ENCODE results near the gene ANKRD65.
A peak's percentile ranks its signal among the peaks of the same experiment; 100 is the strongest.

ANKRD65 gene

DNA sequence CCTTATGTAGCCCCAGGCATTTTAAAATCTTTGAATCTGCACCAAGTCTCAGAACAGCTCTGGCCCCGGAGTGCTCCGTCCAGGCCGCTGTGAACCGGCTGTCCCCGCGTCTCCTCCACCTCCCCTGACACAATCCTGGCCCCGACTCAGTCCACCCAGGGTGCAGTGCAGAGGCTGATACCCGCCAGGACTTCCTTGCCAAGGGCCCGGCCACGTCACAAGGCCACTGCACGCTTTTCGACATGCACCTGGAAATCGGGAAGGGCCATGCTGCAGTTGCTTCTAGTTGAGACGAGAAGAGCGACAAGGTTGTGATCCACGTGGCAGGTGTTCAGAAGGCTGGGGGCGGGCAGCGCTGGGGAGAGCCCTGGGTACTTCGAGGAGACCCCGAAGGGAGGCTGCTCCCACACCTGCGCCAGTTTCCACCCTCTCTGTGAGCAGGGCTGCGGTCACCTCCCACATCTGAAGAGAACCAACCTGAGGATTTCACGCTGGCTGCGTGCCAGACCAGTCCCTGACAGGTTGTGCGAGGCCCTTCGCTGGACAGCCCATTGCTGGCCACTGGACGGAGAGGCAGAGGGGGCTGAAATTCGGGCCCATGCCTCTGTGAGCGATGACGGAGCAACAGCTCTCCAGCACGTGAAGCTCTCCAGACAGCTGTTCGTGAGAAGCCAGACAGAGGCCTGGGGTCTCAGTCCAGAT lies 21.1 kb upstream of the ANKRD65 start:
- no peak for DNase-seq (ENCODE audit: low read depth in 2 of 2, low spot score in 1 of 2)

DNA sequence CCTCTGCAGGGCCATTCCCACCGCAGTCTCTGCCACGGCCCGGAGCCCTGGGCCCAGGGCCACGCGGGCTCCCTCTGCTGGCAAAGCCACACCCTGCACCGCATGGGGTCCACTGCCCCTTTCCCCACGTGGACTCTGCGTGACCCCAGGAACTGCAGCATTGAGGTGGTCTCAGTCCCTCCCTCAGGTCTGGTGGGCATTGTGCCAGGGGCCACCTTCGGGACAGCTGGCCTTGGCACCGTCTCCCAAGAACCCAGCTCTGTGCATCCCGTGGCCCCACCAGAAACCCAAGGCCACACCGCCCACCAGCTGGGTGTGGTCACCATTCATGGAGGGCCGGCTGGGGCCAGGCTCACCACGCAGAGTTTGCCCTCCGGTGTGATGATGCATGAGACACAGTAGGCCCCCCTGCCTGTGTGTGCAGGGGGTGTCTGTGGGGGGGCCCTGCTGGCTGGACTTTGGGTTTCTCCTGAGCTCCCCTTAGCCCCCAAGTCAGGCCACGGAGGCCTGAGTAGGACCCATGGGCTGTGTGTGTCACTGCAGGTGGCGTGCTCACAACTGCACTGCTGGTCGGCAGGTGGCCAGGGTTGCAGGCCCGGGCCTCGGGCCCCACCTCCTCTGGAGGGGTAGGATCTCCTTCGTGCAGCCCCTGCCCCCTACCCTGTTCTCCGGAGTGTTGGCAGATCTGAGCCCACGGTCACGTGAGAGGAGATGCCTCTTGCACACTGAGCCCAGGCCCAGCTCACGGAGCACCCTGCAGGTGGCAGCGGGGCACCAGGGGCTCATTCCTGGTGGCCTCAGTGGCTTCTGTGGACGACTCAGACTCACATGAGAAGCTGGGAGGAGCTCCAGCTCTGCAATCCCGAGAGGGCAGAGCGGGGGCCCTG lies 20.2 kb upstream of the ANKRD65 start:
- peak; percentile 26 to 32 for DNase-seq (ENCODE audit: low read depth in 2 of 2, low spot score in 1 of 2)

DNA sequence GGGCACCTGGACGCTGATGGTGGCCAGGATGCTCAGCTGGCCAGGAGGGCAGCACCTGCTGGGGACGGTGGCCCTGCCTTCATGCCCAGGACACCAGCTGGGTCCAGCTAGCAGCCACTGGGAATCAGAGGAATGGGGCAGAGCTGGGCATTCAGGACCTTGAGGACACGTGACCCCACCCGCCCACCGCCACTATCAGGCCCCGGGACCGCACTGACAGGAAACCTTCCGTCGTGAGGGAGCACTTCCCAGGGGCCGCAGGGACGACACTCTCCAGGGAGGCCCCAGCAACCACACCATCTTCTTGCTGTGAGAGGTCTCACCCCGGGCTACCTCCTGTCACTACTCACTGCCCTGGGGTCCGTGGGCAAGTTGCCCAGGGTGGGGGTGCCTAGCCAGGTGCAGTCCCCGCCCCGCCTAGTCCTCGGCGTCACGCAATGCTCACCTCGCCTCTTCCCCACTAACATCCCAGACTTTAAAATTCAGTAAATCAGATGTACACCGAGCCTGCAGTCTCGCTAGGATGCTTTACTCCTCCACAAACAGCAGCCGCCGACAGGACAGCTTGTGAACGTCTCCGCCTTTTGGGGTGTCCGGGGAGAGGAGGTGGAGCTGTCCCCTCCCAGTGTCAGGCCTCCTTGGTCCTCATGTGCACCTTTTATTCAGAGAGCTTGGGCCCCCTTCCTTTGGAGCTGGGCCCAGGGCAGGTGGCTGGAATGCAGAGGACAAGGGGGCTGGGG lies 19.4 kb upstream of the ANKRD65 start:
- no peak for DNase-seq (ENCODE audit: low read depth in 2 of 2, low spot score in 1 of 2)

DNA sequence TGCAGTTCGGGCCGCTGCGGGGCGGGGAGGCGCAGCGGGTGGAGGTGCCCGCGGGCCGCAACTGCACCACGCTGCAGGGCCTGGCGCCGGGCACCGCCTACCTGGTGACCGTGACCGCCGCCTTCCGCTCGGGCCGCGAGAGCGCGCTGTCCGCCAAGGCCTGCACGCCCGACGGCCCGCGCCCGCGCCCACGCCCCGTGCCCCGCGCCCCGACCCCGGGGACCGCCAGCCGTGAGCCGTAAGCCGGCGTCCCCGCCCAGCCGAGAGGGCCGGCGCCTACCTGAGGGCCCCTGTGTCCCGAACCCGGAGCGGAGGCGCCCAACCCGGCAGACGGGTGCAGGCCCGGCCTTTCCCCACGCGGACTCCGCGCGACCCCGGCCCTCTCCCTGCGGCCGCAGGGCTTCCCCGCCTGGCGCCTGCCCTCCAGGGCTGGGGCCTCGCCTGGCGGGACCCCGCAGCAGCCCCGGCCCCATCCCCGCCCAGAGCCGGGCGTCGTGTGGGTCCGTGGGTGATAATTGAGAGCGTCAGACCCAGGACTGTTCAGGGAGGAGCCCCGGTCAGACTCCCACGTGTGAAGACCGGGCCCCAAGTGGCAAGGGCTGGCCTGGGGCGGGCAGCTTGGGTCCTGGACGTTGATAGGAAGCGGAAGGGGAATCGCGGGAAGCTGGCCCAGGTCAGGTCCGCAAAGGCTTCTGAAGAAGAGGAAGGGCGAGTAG lies 18.6 kb upstream of the ANKRD65 start:
- no peak for DNase-seq (ENCODE audit: low read depth in 2 of 2, low spot score in 1 of 2)

DNA sequence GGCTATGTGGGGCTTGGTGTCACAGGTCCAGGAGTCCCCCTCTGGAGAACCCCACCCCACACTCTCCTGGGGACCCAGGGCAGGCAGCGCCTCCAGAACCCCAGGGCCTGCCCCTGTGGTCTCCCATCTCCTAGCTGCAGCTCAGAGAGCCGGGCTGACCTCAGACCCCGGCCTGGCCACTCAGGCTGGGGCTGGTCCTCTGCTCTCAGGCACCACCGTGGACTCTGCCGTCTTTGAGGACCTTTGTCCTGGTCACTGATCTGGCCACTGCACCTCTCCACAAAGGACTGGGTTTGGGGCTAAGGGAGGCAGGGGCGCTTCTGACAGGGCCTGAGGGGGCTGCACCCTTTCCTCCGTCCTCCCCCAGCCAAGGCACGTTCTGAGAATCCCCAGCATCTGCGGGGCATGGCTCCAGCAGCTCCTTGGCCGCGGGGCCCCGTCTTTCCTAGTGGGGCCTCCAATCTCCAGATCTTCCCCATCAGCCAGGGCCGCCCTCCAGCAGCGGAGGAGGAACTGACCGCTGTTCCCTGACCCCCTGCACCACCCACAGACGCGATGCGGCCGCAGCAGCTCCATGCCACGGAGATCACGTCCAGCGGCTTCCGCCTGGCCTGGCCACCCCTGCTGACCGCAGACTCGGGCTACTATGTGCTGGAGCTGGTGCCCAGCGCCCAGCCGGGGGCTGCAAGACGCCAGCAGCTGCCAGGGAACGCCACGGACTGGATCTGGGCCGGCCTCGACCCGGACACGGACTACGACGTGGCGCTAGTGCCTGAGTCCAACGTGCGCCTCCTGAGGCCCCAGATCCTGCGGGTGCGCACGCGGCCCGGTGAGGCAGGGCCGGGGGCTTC lies 17.7 kb upstream of the ANKRD65 start:
- DNase-seq (ENCODE audit: low read depth in 2 of 2, low spot score in 1 of 2) = no peak

DNA sequence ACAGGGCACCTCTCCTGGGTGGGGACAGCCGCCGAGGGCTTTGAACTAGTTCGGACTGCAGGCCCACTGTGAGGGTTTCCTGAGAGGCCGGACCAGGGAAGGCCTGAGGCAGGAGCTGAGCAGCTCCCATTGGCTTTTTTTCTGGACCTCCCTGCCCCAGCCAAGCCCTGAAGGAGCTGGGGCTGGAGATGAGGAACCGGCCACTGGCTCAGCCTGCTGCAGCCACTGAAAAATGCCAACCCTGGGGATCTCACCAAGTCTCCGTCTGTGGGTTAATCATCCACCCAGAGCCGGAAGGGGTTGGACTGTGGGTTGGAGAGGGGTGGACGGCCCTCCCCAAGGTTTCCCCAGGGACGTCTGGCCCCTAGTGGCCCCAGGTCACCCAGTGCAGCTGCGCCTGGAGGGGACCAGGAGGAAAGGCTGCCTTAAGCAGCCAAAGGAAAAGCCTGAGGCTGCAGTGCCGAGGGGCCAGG lies 16.9 kb upstream of the ANKRD65 start:
- DNase-seq (ENCODE audit: low read depth in 2 of 2, low spot score in 1 of 2) = no peak

DNA sequence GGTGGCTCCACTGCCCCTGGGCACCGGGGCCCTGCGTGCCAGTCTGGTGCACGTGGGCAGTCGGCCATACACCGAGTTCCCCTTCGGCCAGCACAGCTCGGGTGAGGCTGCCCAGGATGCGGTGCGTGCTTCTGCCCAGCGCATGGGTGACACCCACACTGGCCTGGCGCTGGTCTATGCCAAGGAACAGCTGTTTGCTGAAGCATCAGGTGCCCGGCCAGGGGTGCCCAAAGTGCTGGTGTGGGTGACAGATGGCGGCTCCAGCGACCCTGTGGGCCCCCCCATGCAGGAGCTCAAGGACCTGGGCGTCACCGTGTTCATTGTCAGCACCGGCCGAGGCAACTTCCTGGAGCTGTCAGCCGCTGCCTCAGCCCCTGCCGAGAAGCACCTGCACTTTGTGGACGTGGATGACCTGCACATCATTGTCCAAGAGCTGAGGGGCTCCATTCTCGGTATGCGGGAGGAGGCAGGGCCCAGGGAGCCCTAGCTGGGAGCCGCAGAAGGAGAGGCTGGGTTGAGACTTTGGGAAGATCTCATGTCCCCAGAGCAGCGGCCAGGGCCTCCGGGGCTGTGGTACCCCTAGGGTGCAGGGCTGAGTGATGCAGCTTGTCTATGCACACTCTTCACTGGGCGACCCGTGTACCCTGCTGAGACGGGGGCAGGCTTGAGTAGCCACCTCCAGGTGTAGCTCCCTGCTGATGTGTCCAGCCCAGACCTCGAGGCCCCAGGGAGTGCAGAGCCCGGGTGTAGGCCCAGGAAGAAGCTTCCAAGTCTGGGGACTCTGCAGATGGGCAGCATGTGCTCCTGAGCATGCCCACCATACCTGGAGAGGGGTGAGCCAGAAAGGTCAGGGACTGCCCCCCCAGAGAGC lies 16.2 kb upstream of the ANKRD65 start:
- no peak for DNase-seq (ENCODE audit: low read depth in 2 of 2, low spot score in 1 of 2)

DNA sequence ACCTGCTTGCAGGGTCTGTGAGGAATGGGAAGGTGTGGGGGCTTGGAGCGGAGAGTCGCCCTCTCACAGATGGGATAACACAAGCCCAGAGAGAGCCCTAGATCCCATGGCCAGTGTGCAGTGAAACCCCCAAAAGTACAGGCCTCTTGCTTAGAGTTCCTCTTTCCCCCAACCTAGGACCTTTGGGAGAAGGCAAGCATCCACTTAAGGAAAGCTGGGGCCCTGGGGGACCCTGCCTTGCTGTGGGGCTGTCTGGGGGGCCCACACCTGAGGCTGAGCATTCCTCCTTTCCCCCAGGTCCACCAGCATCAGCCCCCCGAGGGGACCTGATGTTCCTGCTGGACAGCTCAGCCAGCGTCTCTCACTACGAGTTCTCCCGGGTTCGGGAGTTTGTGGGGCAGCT lies 15.6 kb upstream of the ANKRD65 start:
- DNase-seq (ENCODE audit: low read depth in 2 of 2, low spot score in 1 of 2) = no peak

DNA sequence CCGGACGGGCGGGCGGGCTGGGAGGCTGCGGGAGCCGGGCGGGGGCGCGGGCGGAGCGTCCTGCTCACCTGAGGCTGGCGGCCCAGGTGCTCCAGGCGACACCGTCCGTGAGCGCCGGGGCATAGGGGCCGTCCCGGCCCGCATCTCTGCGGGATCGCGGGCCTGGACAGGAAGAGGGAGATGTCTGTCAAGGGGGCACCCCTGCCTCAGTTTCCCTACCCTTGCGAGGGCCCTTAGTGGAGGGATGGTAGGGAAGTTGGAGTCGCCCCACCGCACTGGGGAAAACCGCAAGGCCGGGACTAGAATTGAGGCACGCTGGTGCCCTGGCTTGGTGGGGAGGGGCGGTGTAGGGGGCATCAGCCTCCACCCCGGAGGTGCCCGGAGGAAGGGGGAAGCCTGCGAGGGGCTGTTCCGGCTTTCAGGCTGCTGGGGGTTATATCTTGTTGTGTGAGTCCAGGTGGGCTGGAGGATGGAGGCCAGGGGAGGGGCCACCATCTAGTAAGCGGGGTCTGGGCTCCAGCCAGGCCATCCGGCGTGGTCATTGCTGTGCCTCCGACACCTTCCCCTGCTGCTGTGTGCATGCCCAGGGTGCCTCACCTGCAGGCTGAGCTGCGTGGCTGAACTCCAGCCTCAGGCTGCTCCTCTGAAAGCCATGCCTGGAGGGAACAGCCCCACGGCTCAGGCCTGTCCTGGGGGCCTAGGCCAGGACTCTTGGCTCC lies 15.0 kb upstream of the ANKRD65 start:
- DNase-seq (ENCODE audit: low read depth in 2 of 2, low spot score in 1 of 2) = no peak

DNA sequence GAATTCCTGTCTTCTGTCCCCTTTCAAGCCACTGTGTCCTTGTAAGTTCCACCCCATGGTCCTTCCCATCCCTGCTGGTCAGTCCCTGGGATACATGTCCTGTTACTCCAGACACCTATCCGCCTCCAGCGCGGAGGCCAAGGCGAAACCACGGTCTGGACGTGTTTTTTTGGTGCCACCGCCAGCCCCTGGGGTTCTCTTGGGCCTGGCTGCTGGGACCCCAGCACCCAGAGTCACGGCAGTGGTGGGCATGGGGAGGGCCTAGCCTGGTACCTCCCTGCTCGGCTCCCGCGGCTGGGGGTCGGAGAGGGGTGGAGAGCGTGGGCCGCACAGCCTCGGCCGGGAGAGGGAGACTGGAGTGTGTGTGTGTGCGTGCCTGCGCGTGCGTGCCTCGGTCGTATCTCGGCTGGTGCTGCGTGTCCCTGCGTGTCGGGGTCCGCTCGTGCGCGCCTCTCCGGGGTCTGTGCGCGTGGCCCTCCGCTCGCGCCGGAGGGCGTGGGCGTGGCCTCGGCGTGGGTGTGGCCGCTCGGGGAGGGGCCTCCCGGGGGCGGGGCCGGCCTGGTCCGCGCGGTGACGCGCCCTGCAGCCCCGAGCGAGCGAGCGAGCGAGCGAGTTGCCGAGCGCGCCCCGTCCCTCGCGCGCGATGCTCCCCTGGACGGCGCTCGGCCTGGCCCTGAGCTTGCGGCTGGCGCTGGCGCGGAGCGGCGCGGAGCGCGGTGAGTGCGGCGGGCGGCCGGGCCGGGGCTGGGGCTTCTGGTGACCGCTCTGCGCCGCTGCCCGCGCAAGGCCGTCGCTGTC lies 14.2 kb upstream of the ANKRD65 start, which contains the start of gene VWA1:
Gene VWA1, plus strand, starts transcription at position 585 of the 798 bp plus-strand sequence. Its CDS starts 59 bp downstream, at position 644.
- peak; percentile 30 to 36 for DNase-seq (ENCODE audit: low read depth in 2 of 2, low spot score in 1 of 2)

DNA sequence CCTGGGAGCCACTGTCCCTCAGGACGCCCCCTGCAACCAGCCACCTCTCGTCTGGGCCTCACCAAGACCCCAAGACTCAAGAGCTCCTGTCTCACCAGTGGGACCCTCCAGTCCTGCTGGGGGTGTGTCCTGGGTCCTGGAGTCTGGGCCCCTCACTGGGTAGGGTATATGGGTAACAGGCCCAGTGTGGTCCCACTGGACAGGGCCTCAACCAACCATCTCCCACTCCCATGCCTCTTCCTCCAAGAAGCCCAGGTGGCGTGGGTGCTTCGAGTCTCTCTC lies 13.7 kb upstream of the ANKRD65 start:
- no peak for DNase-seq (ENCODE audit: low read depth in 2 of 2, low spot score in 1 of 2)

DNA sequence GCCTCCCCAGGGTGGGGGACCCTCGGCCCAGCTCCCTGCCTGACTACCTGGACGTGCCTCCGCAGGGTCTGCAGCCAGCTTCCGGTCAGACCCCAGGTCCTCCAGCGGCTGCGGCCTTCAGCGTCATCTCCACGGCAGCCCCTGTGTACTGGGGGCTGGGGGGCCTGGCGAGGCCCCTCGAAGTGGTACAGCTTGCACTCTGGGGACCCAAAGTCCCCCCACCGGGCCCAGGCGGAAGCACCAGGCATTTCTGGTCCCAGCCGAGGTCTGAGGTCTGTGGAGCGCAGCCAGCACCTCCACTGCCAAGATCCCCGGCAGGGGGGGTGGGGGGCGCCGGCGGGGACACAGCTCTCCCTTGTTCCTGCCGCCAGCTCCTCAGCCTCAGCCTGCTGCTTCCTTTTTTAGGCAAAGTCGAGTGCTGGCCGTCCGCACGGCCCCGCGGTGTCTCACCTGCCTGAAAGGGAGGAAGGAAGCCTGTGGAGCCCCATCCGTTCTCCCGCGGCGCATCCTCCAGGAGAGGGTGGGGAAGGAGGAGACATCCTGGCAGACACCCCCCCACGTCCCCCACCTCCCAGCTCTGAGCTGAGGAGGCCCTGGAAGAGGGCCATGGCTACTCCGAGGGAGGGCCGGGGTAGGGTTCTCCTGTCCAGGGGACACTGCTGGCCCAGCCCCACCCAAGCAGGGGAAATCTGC lies 13.2 kb upstream of the ANKRD65 start:
- DNase-seq (ENCODE audit: low read depth in 2 of 2, low spot score in 1 of 2) = no peak

DNA sequence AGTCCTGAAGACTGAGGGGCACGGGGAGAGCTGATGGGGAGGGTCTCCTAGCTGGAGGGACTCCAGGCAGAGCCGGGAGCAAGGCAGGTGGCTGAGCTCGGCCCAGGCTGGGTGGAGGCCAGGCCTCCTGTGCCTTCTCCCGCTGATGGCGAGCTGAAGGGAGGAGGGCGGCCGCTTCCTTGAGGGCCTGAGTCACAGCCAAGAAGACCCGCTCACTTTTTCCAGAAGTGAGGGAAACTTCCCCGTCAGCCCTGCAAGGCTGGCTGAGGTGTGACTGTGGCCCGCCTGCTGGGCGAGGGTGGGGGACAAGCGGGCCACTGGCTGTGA lies 12.7 kb upstream of the ANKRD65 start:
- DNase-seq (ENCODE audit: low read depth in 2 of 2, low spot score in 1 of 2) = no peak

DNA sequence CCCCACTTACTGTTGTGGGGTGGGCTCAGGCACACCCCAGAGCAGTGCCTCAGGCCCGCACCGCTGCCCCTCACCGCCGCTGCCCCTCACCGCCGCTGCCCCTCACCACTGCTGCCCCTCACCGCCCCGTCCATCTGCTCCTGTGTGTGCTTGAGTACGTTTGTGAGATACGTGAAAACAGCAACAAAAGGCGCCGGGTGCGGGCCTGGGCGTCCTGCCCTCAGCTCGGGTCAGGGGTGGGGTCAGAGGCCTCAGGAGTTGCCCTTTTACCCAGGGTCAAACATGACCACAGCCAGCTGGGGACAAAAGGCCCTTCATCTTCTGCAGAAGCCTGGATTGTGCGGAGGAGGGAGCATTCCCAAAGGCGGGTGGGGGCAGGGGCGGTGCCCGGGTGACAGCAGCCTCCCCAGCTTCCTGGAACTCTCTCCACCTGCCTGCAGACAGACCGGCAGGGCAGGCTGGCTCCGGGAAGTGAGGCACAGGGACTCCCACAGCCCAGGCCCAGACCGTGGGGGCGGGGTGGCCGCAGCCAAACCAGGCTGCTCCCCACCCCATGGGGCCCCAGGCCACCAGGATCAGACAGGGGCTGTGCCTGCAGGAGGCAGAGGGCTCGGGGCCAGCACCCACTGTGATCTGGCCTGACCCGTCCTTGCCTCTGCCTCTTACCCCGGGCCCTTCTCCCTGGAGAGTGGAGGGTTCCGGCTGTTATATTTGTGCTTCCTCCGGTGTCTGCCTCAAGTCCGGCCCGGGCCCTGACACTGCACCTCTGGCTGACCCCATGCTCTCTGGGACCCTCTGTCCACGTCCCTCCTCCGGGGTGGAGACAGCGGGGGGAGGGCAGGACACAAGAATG lies 12.1 kb upstream of the ANKRD65 start:
- DNase-seq (ENCODE audit: low read depth in 2 of 2, low spot score in 1 of 2) = no peak

DNA sequence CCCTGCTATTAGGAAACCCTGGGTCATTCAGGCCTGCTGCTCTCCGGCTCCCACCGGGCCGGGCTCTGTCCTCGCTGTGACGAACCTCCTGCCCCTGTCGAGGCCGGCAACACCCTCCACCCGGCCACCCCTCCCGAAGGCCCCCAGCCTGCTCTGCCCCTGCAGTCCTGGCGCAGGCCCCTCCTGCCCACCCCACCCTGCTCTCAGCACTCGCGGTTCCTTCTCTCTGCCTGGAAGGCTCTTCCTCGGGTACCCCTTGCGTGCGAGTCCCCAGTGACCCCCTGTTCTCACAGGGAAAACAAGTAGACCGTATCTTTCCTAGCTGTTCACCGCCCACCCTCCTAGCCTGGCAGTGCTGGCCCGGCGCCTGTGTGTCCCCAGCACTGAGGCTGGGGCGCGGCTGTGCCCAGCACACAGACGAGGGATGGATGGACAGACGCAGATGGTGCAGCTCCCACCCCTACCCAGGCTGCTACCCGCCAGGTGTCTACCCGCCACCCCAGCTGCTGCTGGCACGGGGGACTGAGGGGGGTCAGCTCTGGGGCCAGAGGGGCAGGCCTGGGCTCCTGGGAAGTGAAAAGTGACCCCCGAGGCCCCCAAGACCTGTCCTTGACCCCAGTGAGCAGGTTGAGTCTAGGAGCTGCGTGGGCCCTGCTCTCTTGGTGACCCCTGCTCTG lies 11.3 kb upstream of the ANKRD65 start:
- DNase-seq (ENCODE audit: low read depth in 2 of 2, low spot score in 1 of 2) = no peak

DNA sequence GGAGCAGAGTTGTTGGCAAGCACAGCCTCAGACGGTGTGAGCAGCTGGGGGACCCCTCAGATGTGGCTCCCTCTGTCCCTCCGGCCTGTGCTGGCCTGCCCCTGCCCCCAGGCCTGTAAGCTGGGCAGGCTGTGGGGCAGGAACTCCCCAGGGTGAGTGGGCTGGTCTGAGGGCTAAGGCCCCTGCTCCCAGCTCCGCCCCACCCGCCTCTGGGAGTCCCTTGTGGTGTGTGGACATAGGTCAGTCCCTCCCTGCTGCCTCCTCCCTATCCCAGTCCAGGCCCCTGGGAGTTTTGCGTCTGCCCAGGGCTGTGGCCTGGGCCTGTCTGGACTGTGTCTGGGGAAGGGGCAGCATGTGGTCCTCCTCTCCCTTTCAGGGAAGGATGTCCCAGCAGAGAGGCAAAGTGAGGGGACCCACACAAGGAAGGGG lies 10.8 kb upstream of the ANKRD65 start:
- DNase-seq (ENCODE audit: low read depth in 2 of 2, low spot score in 1 of 2) = no peak

Data from stimulated activated CD8-positive, alpha-beta memory T cell treated with anti-CD3 and anti-CD28 coated beads, Interleukin-4, amount 100 ng/mL, for 1 hour (primary cell).